K562 (cell line): Measurements from ENCODE around the gene FN3K. TPM values are rescaled to one million over a fixed set of nuclear protein-coding genes. Genes with fewer than 3 reads are reported as not detected.

ENCODE experiments used
- ATAC-seq: fragments of 200-7000 bp; cut with Tn5 transposase; 3 replicates; pipeline ENCODE4 v1.9.1; 2020; ENCODE audit warnings: moderate library complexity
- BruUV-seq: library from RNA; stranded (reverse); fragments of 400-500 nt; replicated peaks from 2 replicates; lab custom pipeline; 2021; lab: Mats Ljungman, UMichigan
- CTCF ChIA-PET: fragments of 300-600 bp; formaldehyde crosslinking; extraction: SDS; loops from one replicate; lab custom pipeline; 2021; ENCODE audit warnings: low intra/inter-chr PET ratio; lab: Yijun Ruan, JAX
- POLR2A ChIA-PET: fragments of 300-600, 350-650 bp; sonication (Branson Sonifier 250); formaldehyde crosslinking; extraction: SDS; loops from one replicate; lab custom pipeline; 2021; ENCODE audit warnings: antibody characterized with exemption, inconsistent platforms; lab: Yijun Ruan, JAX
- DNase-seq, 4 experiments: peaks; one replicate each; pipeline versions ENCODE4 v3.0.0 to v3.0.0-alpha.2; 2011 to 2018; ENCODE audit warnings: low spot score in 3 of 4, mixed read lengths in 3 of 4; ENCODE audit errors: extremely low read depth in 1 of 4
- FAIRE-seq: peaks from 2 replicates; lab custom pipeline; 2011; peaks lifted over from hg19 to GRCh38; lab: Jason Lieb, UNC
- H2AFZ ChIP-seq: 2 replicates; pipeline ENCODE4 v1.6.0; 2011; ENCODE audit warnings: low read depth, low read length, control low read depth, inconsistent platforms
- H3K27ac ChIP-seq: fragments of 200-600 bp; 3 replicates; pipeline ENCODE4 v1.8.0; 2011; ENCODE audit warnings: low read depth, mild to moderate bottlenecking, control low read depth, inconsistent platforms, low read length, moderate library complexity, mixed read lengths; ENCODE audit errors: extremely low read depth
- H3K27me3 ChIP-seq, 2 experiments: fragments of 300-600 bp in 1 of 2; 2 replicates in 1 of 2; 3 replicates in 1 of 2; pipeline versions ENCODE4 v1.6.0 to v1.8.0; 2011; ENCODE audit warnings: inconsistent platforms in 2 of 2, low read length in 2 of 2, mild to moderate bottlenecking in 1 of 2, mixed read lengths in 1 of 2, moderate library complexity in 1 of 2; ENCODE audit not compliant: control insufficient read depth in 2 of 2, insufficient read depth in 2 of 2
- H3K36me3 ChIP-seq: fragments of 300-600 bp; 3 replicates; pipeline ENCODE4 v1.8.0; 2011; ENCODE audit warnings: mild to moderate bottlenecking, low read length, inconsistent platforms; ENCODE audit not compliant: control insufficient read depth, insufficient read depth
- H3K4me1 ChIP-seq, 2 experiments: fragments of 200-600 bp in 1 of 2; replicated peaks in 1 of 2; 2 replicates in 1 of 2; 3 replicates in 1 of 2; pipeline versions ENCODE4 v1.5.1 to v1.8.0; 2011; ENCODE audit warnings: inconsistent platforms in 2 of 2, low read length in 2 of 2, mild to moderate bottlenecking in 1 of 2, mixed read lengths in 1 of 2, moderate library complexity in 1 of 2; ENCODE audit not compliant: control insufficient read depth in 2 of 2, insufficient read depth in 2 of 2
- H3K4me2 ChIP-seq: 2 replicates; pipeline ENCODE4 v1.6.1; 2011; ENCODE audit warnings: low read length, control low read depth, inconsistent platforms, mixed read lengths; ENCODE audit not compliant: insufficient read depth
- H3K4me3 ChIP-seq: fragments of 200-600 bp; sonication (generic), shearing (Covaris generic); 2 replicates; pipeline ENCODE4 v1.5.1; 2016; ENCODE audit warnings: control low read depth, inconsistent platforms
- H3K79me2 ChIP-seq: fragments of 200-600 bp; 3 replicates; pipeline ENCODE4 v1.8.0; 2011; ENCODE audit warnings: low read length, inconsistent platforms; ENCODE audit not compliant: control insufficient read depth, insufficient read depth
- H3K9ac ChIP-seq, 2 experiments: 2 replicates each; pipeline versions ENCODE4 v1.6.0 to v1.6.1; 2011; ENCODE audit warnings: low read depth in 2 of 2, low read length in 2 of 2, control low read depth in 1 of 2, inconsistent platforms in 1 of 2, mild to moderate bottlenecking in 1 of 2, mixed read lengths in 1 of 2; ENCODE audit not compliant: insufficient read depth in 1 of 2
- H3K9me1 ChIP-seq: one replicate; pipeline ENCODE4 v1.6.0; 2011; ENCODE audit warnings: inconsistent platforms, mild to moderate bottlenecking, low read length, moderate library complexity; ENCODE audit not compliant: control insufficient read depth, insufficient read depth
- H3K9me3 ChIP-seq: replicated peaks from 2 replicates; pipeline ENCODE4 v1.5.1; 2011; ENCODE audit warnings: low read depth, low read length, inconsistent platforms; ENCODE audit not compliant: control insufficient read depth, insufficient read depth
- H4K20me1 ChIP-seq: replicated peaks from 2 replicates; pipeline ENCODE4 v1.6.1; 2011; ENCODE audit warnings: low read length, inconsistent platforms, mixed read lengths; ENCODE audit not compliant: control insufficient read depth, insufficient read depth
- CHCHD3 ChIP-seq: fragments of 250-450 bp; sonication (Bioruptor Pico); IDR thresholded peaks from 2 replicates; pipeline ENCODE4 v2.1.2; 2022; ENCODE audit warnings: mild to moderate bottlenecking
- CHD4 ChIP-seq: fragments of 200-600 bp; sonication (generic); IDR thresholded peaks from 3 replicates; pipeline ENCODE4 v1.6.1; 2012; ENCODE audit warnings: low read depth, mild to moderate bottlenecking, mixed read lengths, low read length, inconsistent platforms; ENCODE audit not compliant: insufficient read depth, insufficient replicate concordance, poor library complexity, severe bottlenecking
- EZH2 ChIP-seq: IDR thresholded peaks from 2 replicates; pipeline ENCODE4 v1.6.1; 2012; ENCODE audit warnings: low read depth, mild to moderate bottlenecking, inconsistent platforms, low read length, borderline replicate concordance
- HDAC1 ChIP-seq, 2 experiments: fragments of 450-650 bp; IDR thresholded peaks; 2 replicates each; pipeline ENCODE4 v1.6.1; 2016 to 2017; ENCODE audit warnings: inconsistent platforms in 1 of 2, mild to moderate bottlenecking in 1 of 2, moderate library complexity in 1 of 2
- MCM5 ChIP-seq: fragments of 450-650 bp; IDR thresholded peaks from 2 replicates; pipeline ENCODE4 v1.6.1; 2016; ENCODE audit warnings: low read depth
- XRCC5 ChIP-seq: fragments of 200-400 bp; formaldehyde crosslinking; IDR thresholded peaks from 2 replicates; pipeline ENCODE4 v1.6.1; 2017; ENCODE audit warnings: low read depth, mild to moderate bottlenecking, low read length
- ZFP1 ChIP-seq: fragments of 450-650 bp; formaldehyde crosslinking; IDR thresholded peaks from 2 replicates; pipeline ENCODE4 v1.4.0; 2020; ENCODE audit warnings: mild to moderate bottlenecking, mixed read lengths
- ZSCAN29 ChIP-seq: fragments of 450-650 bp; IDR thresholded peaks from 2 replicates; pipeline ENCODE4 v1.6.1; 2017
- WGBS: fragments of 100-300 bp; shearing (Covaris generic); methylation state at CpG from one replicate; pipeline ENCODE4 v1.1.6; 2016; ENCODE audit warnings: low coverage, mixed read lengths; ENCODE audit not compliant: insufficient coverage; ENCODE audit errors: missing lambda C conversion rate; 5-methylcytosine and 5-hydroxymethylcytosine counted together
- in situ Hi-C: fragments of 300-500 bp; cut with MboI; formaldehyde crosslinking; loops from 4 replicates; pipeline ENCODE4 v1.15.0; 2018; ENCODE audit warnings: inconsistent platforms, mixed read lengths
- intact Hi-C: fragments of 100-400 bp; cut with micrococcal nuclease; formaldehyde crosslinking; loops from 2 replicates; pipeline ENCODE4 v1.14.2; 2022
- polyA plus RNA-seq, 8 experiments: library from polyadenylated mRNA; depleted of rRNA in 4 of 8; stranded (reverse) in 5 of 8; unstranded in 3 of 8; fragments of >200 nt; fragmentation: Nextera tagmentation in 2 of 8; fragmentation: Illumina TruSeq in 1 of 8; extraction: Ambion mirVana in 2 of 8; extraction: Trizol in 1 of 8; gene quantifications; 2 replicates each; pipeline versions ENCODE4 v1.2.1 to v1.2.3, GENCODE V29; 2011 to 2014; ENCODE audit warnings: inconsistent platforms in 1 of 8, missing spikeins in 1 of 8
- total RNA-seq, 7 experiments: library from RNA; depleted of rRNA in 6 of 7; stranded (reverse); fragments of >200 nt in 6 of 7; fragmentation: Illumina TruSeq in 2 of 7; extraction: Trizol in 2 of 7; gene quantifications; 2 replicates each; pipeline versions ENCODE4 v1.2.1 to v1.2.3, GENCODE V29; 2011 to 2021; ENCODE audit warnings: low replicate concordance in 1 of 7
- TF ChIP-seq, protein P1 (sequence below): sonication (generic); IDR thresholded peaks from 2 replicates; pipeline ENCODE4 v1.6.1; 2016
- TF ChIP-seq, protein P2 (sequence below), 2 experiments: fragments of 450-650 bp; IDR thresholded peaks; 2 replicates each; pipeline ENCODE4 v1.6.1; 2016
- TF ChIP-seq, protein P3 (sequence below): fragments of 450-650 bp; formaldehyde crosslinking; IDR thresholded peaks from 2 replicates; pipeline ENCODE4 v1.4.0; 2020; ENCODE audit warnings: mild to moderate bottlenecking, mixed read lengths
- TF ChIP-seq, protein P4 (sequence below): fragments of 450-650 bp; formaldehyde crosslinking; IDR thresholded peaks from 2 replicates; pipeline ENCODE4 v1.4.0; 2020; ENCODE audit warnings: mild to moderate bottlenecking, moderate library complexity

Gene FN3K
- total and polyA plus RNA-seq, 9 of the 15 experiments (the other 6 are each of a cell fraction or from before 2014, with no cell fraction given), result 0.08 to 22.7 (median 3.8) TPM

DNA sequence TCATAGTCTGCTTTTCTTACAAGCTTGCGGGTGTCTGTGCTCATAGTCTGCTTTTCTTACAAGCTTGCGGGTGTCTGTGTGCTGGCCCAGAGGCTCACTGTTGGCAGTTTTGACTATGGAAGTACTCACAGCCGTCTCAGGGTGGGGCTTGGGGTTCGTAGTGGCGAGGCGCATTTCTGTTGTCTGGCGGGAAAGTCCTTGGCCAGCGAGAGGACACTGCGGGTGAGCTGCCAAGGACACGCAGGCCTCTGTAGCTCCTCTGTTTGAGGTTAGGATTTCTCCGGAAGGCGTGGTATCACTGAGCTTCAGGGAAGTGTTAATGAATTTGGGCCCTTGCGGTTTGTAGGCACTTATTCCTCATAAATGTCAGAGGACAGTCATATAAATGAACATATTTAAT is 30.0 kb downstream of the FN3K start:
- H3K79me2 ChIP-seq, result peaks cover 5% of the 10 kb centered on the region; the same call in 1 of the 3 replicates
- no peak overlapping the region for H3K27ac ChIP-seq
- H3K9ac ChIP-seq, result no peak overlapping the region
- H3K9me3 ChIP-seq, result no peaks in the 10 kb centered on the region
- H2AFZ ChIP-seq, result no peak overlapping the region
- no TSS peak for BruUV-seq
- no peak overlapping the region for H3K4me2 ChIP-seq
- ATAC-seq (no peak), DNase-seq (peak in 1 of 4 experiments; percentile 10), FAIRE-seq (no peak)
- H3K27me3 ChIP-seq, result no peaks in the 10 kb centered on the region
- no peak overlapping the region for H3K4me3 ChIP-seq
- TF ChIP-seq ZFP1 (CRISPR knock-in tag), result no peak
- TF ChIP-seq HDAC1 (IDR thresholded peaks at IDR 0.05), result no peak
- TF ChIP-seq, protein P1, sequence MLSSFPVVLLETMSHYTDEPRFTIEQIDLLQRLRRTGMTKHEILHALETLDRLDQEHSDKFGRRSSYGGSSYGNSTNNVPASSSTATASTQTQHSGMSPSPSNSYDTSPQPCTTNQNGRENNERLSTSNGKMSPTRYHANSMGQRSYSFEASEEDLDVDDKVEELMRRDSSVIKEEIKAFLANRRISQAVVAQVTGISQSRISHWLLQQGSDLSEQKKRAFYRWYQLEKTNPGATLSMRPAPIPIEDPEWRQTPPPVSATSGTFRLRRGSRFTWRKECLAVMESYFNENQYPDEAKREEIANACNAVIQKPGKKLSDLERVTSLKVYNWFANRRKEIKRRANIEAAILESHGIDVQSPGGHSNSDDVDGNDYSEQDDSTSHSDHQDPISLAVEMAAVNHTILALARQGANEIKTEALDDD, result no peak
- TF ChIP-seq, protein P2, sequence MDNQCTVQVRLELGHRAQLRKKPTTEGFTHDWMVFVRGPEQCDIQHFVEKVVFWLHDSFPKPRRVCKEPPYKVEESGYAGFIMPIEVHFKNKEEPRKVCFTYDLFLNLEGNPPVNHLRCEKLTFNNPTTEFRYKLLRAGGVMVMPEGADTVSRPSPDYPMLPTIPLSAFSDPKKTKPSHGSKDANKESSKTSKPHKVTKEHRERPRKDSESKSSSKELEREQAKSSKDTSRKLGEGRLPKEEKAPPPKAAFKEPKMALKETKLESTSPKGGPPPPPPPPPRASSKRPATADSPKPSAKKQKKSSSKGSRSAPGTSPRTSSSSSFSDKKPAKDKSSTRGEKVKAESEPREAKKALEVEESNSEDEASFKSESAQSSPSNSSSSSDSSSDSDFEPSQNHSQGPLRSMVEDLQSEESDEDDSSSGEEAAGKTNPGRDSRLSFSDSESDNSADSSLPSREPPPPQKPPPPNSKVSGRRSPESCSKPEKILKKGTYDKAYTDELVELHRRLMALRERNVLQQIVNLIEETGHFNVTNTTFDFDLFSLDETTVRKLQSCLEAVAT (IDR thresholded peaks at IDR 0.05), result no peak
- no peak for TF ChIP-seq CHCHD3 (CRISPR knock-in tag)
- TF ChIP-seq ZSCAN29, result no peak
- TF ChIP-seq, protein P3, sequence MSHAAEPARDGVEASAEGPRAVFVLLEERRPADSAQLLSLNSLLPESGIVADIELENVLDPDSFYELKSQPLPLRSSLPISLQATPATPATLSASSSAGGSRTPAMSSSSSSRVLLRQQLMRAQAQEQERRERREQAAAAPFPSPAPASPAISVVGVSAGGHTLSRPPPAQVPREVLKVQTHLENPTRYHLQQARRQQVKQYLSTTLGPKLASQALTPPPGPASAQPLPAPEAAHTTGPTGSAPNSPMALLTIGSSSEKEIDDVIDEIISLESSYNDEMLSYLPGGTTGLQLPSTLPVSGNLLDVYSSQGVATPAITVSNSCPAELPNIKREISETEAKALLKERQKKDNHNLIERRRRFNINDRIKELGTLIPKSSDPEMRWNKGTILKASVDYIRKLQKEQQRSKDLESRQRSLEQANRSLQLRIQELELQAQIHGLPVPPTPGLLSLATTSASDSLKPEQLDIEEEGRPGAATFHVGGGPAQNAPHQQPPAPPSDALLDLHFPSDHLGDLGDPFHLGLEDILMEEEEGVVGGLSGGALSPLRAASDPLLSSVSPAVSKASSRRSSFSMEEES (CRISPR knock-in tag), result no peak
- no peak for TF ChIP-seq EZH2
- TF ChIP-seq, protein P4, sequence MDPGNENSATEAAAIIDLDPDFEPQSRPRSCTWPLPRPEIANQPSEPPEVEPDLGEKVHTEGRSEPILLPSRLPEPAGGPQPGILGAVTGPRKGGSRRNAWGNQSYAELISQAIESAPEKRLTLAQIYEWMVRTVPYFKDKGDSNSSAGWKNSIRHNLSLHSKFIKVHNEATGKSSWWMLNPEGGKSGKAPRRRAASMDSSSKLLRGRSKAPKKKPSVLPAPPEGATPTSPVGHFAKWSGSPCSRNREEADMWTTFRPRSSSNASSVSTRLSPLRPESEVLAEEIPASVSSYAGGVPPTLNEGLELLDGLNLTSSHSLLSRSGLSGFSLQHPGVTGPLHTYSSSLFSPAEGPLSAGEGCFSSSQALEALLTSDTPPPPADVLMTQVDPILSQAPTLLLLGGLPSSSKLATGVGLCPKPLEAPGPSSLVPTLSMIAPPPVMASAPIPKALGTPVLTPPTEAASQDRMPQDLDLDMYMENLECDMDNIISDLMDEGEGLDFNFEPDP, result no peak
- TF ChIP-seq MCM5, result no peak
- no peak for TF ChIP-seq XRCC5
- no peak for TF ChIP-seq CHD4
- WGBS, result 91% methylated on average over 12 of the region's 13 CpGs
- CTCF ChIA-PET, result no interaction called here
- H4K20me1 ChIP-seq, result no peaks in the 10 kb centered on the region
- no peaks in the 10 kb centered on the region for H3K9me1 ChIP-seq
- POLR2A ChIA-PET, result interaction anchor here (0.6 kb wide), 1 partner anchor 113 kb away, joined by 3 read pairs; no protein-coding TSS in a partner anchor
- peaks cover 76% of the 10 kb centered on the region for H3K36me3 ChIP-seq
- H3K4me1 ChIP-seq, result 0 out of 5 replicates have a peak, but pooled peaks cover 0 to 3% of the 10 kb centered on the region in 2 experiments
- intact Hi-C loops, result loop anchor here (5.0 kb wide), 1 partner anchor 413 kb away; no protein-coding TSS in a partner anchor
- in situ Hi-C loops, result no loop called here
